ENCODE measurements around the gene FGD4. TPM values are rescaled to one million over a fixed set of nuclear protein-coding genes. Genes with fewer than 3 reads are reported as not detected.

The FGD4 gene
- total and polyA plus RNA-seq, 4 donors, result 16.2 to 49.0 (median 26.7) TPM

DNA sequence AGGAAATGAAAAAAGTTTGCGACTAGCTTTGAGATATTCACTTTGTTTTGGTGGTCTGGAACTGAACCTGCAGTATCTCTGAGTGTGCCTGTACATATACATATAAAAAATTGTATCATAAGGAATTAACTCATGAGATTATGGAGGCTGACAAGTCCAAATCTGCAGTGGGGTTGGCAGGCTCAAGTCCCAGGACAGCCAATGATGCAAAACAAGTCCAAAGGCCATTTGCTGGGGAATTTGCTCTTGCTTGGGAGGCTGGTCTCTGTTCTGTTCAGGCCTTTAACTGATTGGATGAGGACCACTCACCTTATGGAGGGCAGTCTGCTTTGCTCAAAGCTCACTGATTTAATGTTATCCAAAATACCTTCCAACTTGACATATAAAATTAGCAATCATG, 66.8 kb downstream of the FGD4 start:
- DNase-seq (ENCODE audit: low read depth in 4 of 6, low spot score in 6 of 6), result no peak
- H3K9me3 ChIP-seq (ENCODE audit: control insufficient read depth, insufficient read depth, low read length), result no peaks in the 10 kb centered on the region
- H3K36me3 ChIP-seq (ENCODE audit: control insufficient read depth, insufficient read depth, low read length), result no peaks in the 10 kb centered on the region
- no peaks in the 10 kb centered on the region for H3K27me3 ChIP-seq (ENCODE audit: control insufficient read depth, insufficient read depth, low read length)
- no peaks in the 10 kb centered on the region for H3K4me1 ChIP-seq (ENCODE audit: control insufficient read depth, insufficient read depth, low read length)
- no peak overlapping the region for H3K27ac ChIP-seq (ENCODE audit: low read depth, low read length)
- no peak overlapping the region for H3K4me3 ChIP-seq (ENCODE audit: low read depth, low read length)
- WGBS (ENCODE audit: insufficient coverage), result no CpG with 5 or more reads among the region's 1 CpG

DNA sequence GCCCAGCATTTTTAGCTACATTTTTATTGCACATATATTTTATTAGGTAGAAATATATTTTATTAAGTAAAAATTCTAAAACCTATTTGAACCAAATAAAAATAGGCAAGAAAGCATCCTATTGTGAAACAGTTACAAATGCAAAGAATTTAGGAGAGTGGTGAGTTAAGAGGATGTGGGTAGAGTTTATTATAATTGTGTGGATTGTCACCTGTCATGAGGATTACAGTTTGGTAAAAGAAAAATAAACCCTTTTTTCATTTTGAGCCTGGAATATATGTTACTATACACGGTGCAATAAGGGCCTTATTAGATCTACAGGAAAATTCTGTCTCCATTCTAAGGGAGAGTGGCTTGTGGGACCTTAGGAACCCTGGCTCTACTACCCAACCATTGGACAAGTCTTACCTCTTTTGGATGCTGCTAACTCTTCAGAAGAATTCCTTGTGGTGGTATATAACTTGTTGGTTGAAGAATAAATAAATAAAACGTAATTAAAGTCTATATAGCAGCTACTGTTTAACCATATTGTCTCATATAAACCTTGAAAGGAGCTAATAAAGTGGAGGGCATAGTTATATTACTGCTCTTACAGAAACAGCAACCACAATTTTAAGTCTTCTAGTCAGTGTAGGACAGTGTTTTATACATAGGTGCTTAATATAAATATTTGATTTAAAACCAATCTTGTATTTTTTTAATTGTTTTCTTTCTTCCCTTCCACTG, 67.8 kb downstream of the FGD4 start:
- 100% methylated on average over 1 of the region's 2 CpGs for WGBS (ENCODE audit: insufficient coverage)
- H3K27me3 ChIP-seq (ENCODE audit: control insufficient read depth, insufficient read depth, low read length), result no peaks in the 10 kb centered on the region
- no peak overlapping the region for H3K27ac ChIP-seq (ENCODE audit: low read depth, low read length)
- no peak overlapping the region for H3K4me3 ChIP-seq (ENCODE audit: low read depth, low read length)
- no peaks in the 10 kb centered on the region for H3K4me1 ChIP-seq (ENCODE audit: control insufficient read depth, insufficient read depth, low read length)
- no peak for DNase-seq (ENCODE audit: low read depth in 4 of 6, low spot score in 6 of 6)
- H3K36me3 ChIP-seq (ENCODE audit: control insufficient read depth, insufficient read depth, low read length), result no peaks in the 10 kb centered on the region
- no peaks in the 10 kb centered on the region for H3K9me3 ChIP-seq (ENCODE audit: control insufficient read depth, insufficient read depth, low read length)

GRCh38 chr12:32467959-32468863, 68.9 kb downstream of the FGD4 start:
- Histone ChIP-seq H3K36me3 (ENCODE audit: control insufficient read depth, insufficient read depth, low read length) (no peaks in the 10 kb centered on the region), H3K9me3 (ENCODE audit: control insufficient read depth, insufficient read depth, low read length) (no peaks in the 10 kb centered on the region), H3K27ac (ENCODE audit: low read depth, low read length) (no peak overlapping the region), H3K27me3 (ENCODE audit: control insufficient read depth, insufficient read depth, low read length) (no peaks in the 10 kb centered on the region), H3K4me1 (ENCODE audit: control insufficient read depth, insufficient read depth, low read length) (no peaks in the 10 kb centered on the region), H3K4me3 (ENCODE audit: low read depth, low read length) (no peak overlapping the region)
- 97% methylated on average over 5 of the region's 10 CpGs for WGBS (ENCODE audit: insufficient coverage)
- no peak for DNase-seq (ENCODE audit: low read depth in 4 of 6, low spot score in 6 of 6)

- no peak overlapping the region for H3K27ac ChIP-seq (ENCODE audit: low read depth, low read length)
- H3K4me1 ChIP-seq (ENCODE audit: control insufficient read depth, insufficient read depth, low read length), result no peaks in the 10 kb centered on the region
- no peaks in the 10 kb centered on the region for H3K36me3 ChIP-seq (ENCODE audit: control insufficient read depth, insufficient read depth, low read length)
- H3K9me3 ChIP-seq (ENCODE audit: control insufficient read depth, insufficient read depth, low read length), result no peaks in the 10 kb centered on the region
- 100% methylated on average over 1 of the region's 3 CpGs for WGBS (ENCODE audit: insufficient coverage)
- H3K27me3 ChIP-seq (ENCODE audit: control insufficient read depth, insufficient read depth, low read length), result no peaks in the 10 kb centered on the region
- no peak overlapping the region for H3K4me3 ChIP-seq (ENCODE audit: low read depth, low read length)
- no peak for DNase-seq (ENCODE audit: low read depth in 4 of 6, low spot score in 6 of 6)
Measured at GRCh38 chr12:32470936-32471470, 71.6 kb downstream of the FGD4 start.

DNA sequence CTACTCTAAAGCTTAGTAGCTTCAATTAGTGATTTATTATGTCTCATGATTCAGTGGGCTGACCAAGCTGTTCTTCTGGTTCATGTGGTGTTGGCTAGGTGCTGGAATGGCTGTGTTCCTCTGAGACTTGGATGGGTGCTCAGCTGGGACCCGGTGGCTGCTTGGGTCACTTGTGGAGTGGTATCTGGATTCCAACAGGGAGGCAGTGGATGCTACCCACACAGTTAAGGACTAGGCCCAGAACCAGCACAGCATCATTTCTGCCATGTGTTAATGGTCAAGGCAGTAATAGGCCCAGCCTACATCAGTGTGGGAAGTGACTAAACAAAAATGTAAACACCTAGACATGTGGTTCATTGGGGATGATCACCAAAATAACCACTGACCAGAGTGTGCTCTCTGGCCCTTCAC, 72.2 kb downstream of the FGD4 start:
- Histone ChIP-seq H3K36me3 (ENCODE audit: control insufficient read depth, insufficient read depth, low read length) (no peaks in the 10 kb centered on the region), H3K4me3 (ENCODE audit: low read depth, low read length) (no peak overlapping the region), H3K27me3 (ENCODE audit: control insufficient read depth, insufficient read depth, low read length) (no peaks in the 10 kb centered on the region), H3K4me1 (ENCODE audit: control insufficient read depth, insufficient read depth, low read length) (no peaks in the 10 kb centered on the region), H3K9me3 (ENCODE audit: control insufficient read depth, insufficient read depth, low read length) (no peaks in the 10 kb centered on the region), H3K27ac (ENCODE audit: low read depth, low read length) (no peak overlapping the region)
- WGBS (ENCODE audit: insufficient coverage), result 100% methylated on average over 1 of the region's 1 CpG
- no peak for DNase-seq (ENCODE audit: low read depth in 4 of 6, low spot score in 6 of 6)

DNA sequence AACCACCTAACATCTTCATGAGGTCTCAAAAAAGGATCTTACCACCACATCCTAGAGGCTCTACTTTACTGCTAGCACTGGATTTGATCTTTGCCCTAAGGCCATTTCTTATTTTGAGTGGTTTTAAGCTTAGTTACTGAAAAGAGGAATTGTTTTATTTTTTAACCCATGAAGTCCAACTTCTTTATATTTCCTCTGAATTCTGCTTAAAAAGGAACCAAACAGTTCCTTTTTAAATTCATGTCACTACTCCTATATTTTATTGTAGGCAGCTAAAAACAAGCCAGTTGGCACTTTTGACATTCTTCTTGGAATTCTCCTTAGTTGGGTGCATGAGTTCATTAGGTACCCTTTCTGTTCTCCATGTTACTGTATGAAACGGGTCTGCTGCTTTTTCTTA, 76.4 kb downstream of the FGD4 start:
- H3K27ac ChIP-seq (ENCODE audit: low read depth, low read length), result no peak overlapping the region
- H3K27me3 ChIP-seq (ENCODE audit: control insufficient read depth, insufficient read depth, low read length), result no peaks in the 10 kb centered on the region
- DNase-seq (ENCODE audit: low read depth in 4 of 6, low spot score in 6 of 6), result no peak
- H3K36me3 ChIP-seq (ENCODE audit: control insufficient read depth, insufficient read depth, low read length), result no peaks in the 10 kb centered on the region
- H3K4me3 ChIP-seq (ENCODE audit: low read depth, low read length), result no peak overlapping the region
- H3K9me3 ChIP-seq (ENCODE audit: control insufficient read depth, insufficient read depth, low read length), result no peaks in the 10 kb centered on the region
- WGBS (ENCODE audit: insufficient coverage), result no CpG with 5 or more reads among the region's 1 CpG
- no peaks in the 10 kb centered on the region for H3K4me1 ChIP-seq (ENCODE audit: control insufficient read depth, insufficient read depth, low read length)

DNA sequence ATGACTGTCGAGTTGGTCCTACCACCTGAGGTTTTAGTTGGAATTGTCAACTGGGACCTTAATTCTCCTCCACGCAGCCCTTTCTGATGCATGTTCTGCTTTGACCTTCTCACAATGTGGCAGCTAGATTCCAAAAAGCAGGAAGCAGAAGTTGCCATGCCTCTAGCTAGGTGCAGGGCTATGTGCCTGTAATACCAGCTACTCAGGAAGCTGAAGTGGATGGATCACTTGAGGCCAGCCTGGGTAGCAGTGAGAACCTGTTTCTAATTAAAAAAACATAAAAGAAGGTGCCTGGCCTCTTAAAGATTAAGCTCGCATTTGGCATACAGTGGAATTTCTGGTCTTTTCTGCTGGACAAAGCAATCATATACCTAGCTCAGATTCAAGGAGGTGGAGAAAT, 77.1 kb downstream of the FGD4 start:
- Histone ChIP-seq H3K4me3 (ENCODE audit: low read depth, low read length) (no peak overlapping the region), H3K27ac (ENCODE audit: low read depth, low read length) (no peak overlapping the region), H3K4me1 (ENCODE audit: control insufficient read depth, insufficient read depth, low read length) (no peaks in the 10 kb centered on the region), H3K27me3 (ENCODE audit: control insufficient read depth, insufficient read depth, low read length) (no peaks in the 10 kb centered on the region), H3K36me3 (ENCODE audit: control insufficient read depth, insufficient read depth, low read length) (no peaks in the 10 kb centered on the region), H3K9me3 (ENCODE audit: control insufficient read depth, insufficient read depth, low read length) (no peaks in the 10 kb centered on the region)
- WGBS (ENCODE audit: insufficient coverage), result 79% methylated on average over 2 of the region's 3 CpGs
- DNase-seq (ENCODE audit: low read depth in 4 of 6, low spot score in 6 of 6), result no peak

DNA sequence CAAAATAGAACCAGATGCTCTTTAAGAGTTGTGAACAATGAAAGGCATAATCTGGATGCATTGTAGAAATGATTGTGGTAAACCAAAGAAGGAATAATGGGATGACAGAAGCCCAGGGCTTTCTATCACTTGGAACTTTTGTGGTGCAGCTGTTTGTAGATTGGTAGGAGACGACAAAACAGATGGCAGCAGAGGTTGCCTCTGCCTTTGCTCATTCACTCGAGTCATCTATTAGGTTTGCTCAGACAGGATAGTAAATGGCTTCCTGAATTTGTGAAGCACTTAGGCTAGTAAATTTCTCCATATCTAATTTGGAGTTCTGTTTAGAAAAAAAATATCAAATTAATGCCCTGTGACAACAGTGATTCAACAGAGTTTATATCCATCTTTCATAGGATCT, 78.4 kb downstream of the FGD4 start:
- H3K27me3 ChIP-seq (ENCODE audit: control insufficient read depth, insufficient read depth, low read length), result no peaks in the 10 kb centered on the region
- H3K9me3 ChIP-seq (ENCODE audit: control insufficient read depth, insufficient read depth, low read length), result no peaks in the 10 kb centered on the region
- H3K4me1 ChIP-seq (ENCODE audit: control insufficient read depth, insufficient read depth, low read length), result no peaks in the 10 kb centered on the region
- H3K27ac ChIP-seq (ENCODE audit: low read depth, low read length), result no peak overlapping the region
- no peak overlapping the region for H3K4me3 ChIP-seq (ENCODE audit: low read depth, low read length)
- H3K36me3 ChIP-seq (ENCODE audit: control insufficient read depth, insufficient read depth, low read length), result no peaks in the 10 kb centered on the region
- 33% methylated on average over 1 of the region's 2 CpGs for WGBS (ENCODE audit: insufficient coverage)
- peak in 1 of 6 donors; percentile 69 for DNase-seq (ENCODE audit: low read depth in 4 of 6, low spot score in 6 of 6)

- Histone ChIP-seq H3K27ac (ENCODE audit: low read depth, low read length) (no peak overlapping the region), H3K27me3 (ENCODE audit: control insufficient read depth, insufficient read depth, low read length) (no peaks in the 10 kb centered on the region), H3K4me1 (ENCODE audit: control insufficient read depth, insufficient read depth, low read length) (no peaks in the 10 kb centered on the region), H3K4me3 (ENCODE audit: low read depth, low read length) (no peak overlapping the region), H3K9me3 (ENCODE audit: control insufficient read depth, insufficient read depth, low read length) (no peaks in the 10 kb centered on the region), H3K36me3 (ENCODE audit: control insufficient read depth, insufficient read depth, low read length) (no peaks in the 10 kb centered on the region)
- no CpG with 5 or more reads among the region's 7 CpGs for WGBS (ENCODE audit: insufficient coverage)
- no peak for DNase-seq (ENCODE audit: low read depth in 4 of 6, low spot score in 6 of 6)
Measured at GRCh38 chr12:32478166-32478565, 78.8 kb downstream of the FGD4 start.

Measured in spinal cord (tissue), 10 donors.